ENCODE data around the gene GPC5. TPM values are rescaled to one million over a fixed set of nuclear protein-coding genes. Genes with fewer than 3 reads are reported as not detected.
A peak's percentile ranks its signal among the peaks of the same experiment; 100 is the strongest.

GPC5 gene
- total RNA-seq, 1 experiment from 2014 or later: 0.50 TPM

DNA sequence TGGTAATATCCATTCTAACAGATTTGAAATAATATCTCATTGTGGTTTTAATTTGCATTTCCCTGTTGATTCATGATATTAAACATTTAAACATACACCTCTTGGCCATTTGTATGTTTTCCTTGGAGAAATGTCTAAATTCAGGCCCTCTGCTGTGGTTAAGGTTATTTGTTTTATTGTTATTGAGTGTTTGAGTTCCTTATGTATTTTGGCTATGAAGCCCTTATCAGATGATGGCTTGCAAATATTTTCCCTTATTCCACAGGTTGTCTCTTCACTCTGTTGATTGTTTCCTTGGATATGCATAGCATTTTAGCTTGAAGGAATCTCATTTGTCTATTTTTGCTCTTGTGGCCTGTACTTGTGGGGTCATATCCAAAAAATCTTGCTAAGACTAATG, 303.6 kb downstream of the GPC5 start:
- no peak for DNase-seq (ENCODE audit: low read depth, low spot score)
- in situ Hi-C loops (cut with HindIII; ENCODE audit: low pct_unique_long_range_greater_than_20kb, low sequenced_read_pairs): no loop called here

DNA sequence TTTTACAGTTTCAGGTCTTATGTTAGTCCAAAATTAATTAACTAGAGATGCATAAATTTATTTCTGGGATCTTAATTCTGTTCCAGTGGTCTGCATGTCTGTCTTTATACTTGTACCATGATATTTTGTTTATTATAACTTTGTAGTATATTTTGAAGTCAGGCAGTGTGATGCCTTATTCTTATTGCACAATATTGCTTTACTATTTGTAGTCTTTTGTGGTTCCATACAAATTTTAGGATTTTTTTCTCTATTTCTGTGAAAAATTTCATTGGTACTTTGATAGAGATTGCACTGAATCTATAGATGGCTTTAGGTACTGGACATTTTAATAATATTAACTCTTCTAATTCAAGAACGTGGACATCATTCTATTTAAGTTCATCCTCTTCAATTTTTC, 304.0 kb downstream of the GPC5 start:
- no peak for DNase-seq (ENCODE audit: low read depth, low spot score)
- in situ Hi-C loops (cut with HindIII; ENCODE audit: low pct_unique_long_range_greater_than_20kb, low sequenced_read_pairs): no loop called here

- in situ Hi-C loops (cut with HindIII; ENCODE audit: low pct_unique_long_range_greater_than_20kb, low sequenced_read_pairs): no loop called here
- DNase-seq (ENCODE audit: low read depth, low spot score): no peak
Observed at GRCh38 chr13:91704398-91704797, 306.0 kb downstream of the GPC5 start.

DNA sequence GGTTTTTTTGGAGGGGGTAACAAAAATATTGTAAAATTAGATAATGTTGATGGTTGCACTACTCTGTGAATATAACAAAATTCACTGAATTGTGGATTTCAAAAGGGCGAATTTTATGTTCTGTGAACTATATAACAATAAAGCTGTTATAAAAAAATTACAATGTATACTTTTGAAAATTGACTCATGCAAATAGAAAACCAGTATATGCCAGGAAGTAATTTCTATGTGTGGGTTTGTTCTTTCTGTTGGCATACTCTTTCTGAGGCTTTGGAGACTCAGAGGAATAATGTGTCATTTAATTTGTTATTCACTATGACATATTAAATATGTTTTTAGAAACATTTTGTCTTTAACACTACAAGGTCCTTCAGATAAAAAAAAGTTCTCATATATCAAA, 310.1 kb downstream of the GPC5 start:
- DNase-seq (ENCODE audit: low read depth, low spot score): no peak
- in situ Hi-C loops (cut with HindIII; ENCODE audit: low pct_unique_long_range_greater_than_20kb, low sequenced_read_pairs): no loop called here

DNA sequence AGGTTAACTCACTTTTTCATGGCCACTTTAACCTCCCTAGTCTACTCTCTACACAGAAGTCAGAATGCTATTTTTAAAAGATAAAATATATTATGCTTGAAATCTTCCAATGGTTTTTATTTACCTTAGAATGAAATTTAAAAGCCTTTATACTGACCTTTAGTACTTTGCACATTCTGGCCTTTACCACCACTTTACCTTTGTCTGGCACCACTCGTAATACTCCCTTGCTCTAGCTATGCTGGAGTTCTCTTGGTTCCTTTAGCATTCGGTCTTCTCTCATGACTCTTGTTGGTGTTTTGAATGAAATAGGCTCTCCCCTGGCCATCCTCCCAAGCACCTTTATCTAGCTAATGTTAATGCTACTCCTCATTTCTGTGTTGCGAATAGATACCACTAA, 310.8 kb downstream of the GPC5 start:
- in situ Hi-C loops (cut with HindIII; ENCODE audit: low pct_unique_long_range_greater_than_20kb, low sequenced_read_pairs): no loop called here
- no peak for DNase-seq (ENCODE audit: low read depth, low spot score)

DNA sequence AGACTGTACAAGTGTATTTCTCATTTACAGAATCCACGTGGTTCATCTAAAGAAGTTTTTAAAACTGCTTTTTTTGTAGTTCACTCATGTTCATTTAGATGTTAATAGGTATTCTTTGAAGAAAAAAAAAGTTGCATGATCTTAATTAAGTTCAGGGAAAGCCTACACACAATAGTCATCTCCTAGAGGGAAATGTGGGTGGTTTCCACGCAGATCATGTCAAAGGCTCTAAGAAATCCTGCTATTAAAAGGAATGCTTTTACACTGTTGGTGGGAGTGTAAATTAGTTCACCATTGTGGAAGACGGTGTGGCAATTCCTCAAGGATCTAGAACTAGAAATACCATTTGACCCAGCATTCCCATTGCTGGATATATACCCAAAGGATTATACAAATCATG, 312.3 kb downstream of the GPC5 start:
- in situ Hi-C loops (cut with HindIII; ENCODE audit: low pct_unique_long_range_greater_than_20kb, low sequenced_read_pairs): no loop called here

GRCh38 chr13:91714855-91715254, 316.4 kb downstream of the GPC5 start:
- in situ Hi-C loops (cut with HindIII; ENCODE audit: low pct_unique_long_range_greater_than_20kb, low sequenced_read_pairs): no loop called here
- no peak for DNase-seq (ENCODE audit: low read depth, low spot score)

More for the DNA sequence above, 312.3 kb downstream of the GPC5 start:
- DNase-seq (ENCODE audit: low read depth, low spot score): no peak

GRCh38 chr13:91716436-91717065, 318.1 kb downstream of the GPC5 start:
- in situ Hi-C loops (cut with HindIII; ENCODE audit: low pct_unique_long_range_greater_than_20kb, low sequenced_read_pairs): no loop called here

GRCh38 chr13:91719033-91719432, 320.6 kb downstream of the GPC5 start:
- peak; percentile 28 for DNase-seq (ENCODE audit: low read depth, low spot score)
- in situ Hi-C loops (cut with HindIII; ENCODE audit: low pct_unique_long_range_greater_than_20kb, low sequenced_read_pairs): no loop called here

More at GRCh38 chr13:91716436-91717065, 318.1 kb downstream of the GPC5 start:
- no peak for DNase-seq (ENCODE audit: low read depth, low spot score)

DNA sequence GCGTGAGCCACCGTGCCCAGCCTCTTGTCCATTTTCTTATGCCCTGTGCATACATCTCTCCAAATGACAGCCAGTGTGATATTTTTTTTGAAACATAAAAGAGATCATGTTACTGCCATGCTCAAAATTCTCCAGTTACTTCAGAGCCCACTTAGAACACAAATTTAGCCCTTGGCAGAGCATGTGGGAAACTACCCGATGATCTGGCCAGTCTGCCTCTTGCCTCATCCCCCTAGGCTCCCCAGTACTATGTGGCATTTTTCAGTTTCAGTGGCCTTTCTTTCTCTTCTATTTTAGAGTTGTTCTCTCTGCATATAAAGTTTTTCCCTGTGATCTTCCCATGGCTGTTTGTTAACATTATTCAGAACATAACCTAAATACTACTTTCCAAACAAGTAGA, 323.0 kb downstream of the GPC5 start:
- DNase-seq (ENCODE audit: low read depth, low spot score): no peak
- in situ Hi-C loops (cut with HindIII; ENCODE audit: low pct_unique_long_range_greater_than_20kb, low sequenced_read_pairs): no loop called here

DNA sequence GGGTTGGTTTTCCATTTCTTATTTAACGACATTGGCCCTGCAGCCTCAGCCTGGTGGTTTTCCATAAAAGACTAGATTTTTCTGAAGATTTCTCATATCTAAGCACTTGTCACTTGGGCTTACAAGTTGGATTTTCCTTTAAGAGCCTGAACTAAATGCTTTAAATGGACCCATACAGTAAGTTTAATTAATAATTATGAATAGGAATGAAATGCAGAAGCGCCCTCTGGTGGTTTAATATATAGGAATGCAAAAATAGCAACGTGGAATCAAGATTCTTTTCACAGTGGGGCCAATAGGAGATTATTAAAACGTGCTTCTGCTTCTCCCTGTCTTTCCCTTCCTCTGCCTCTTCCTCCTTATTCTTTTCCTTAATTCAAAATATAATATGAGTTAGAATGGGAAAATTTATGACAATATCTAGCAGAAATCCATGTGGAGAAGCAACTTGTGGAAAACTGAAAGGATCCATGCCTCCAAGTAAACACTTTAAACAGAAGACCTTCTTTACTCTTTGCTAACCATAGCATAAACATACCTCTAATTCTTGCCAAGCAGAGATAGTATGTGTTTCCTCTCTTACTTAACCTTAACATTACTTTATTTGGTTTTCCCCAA, 324.0 kb downstream of the GPC5 start:
- in situ Hi-C loops (cut with HindIII; ENCODE audit: low pct_unique_long_range_greater_than_20kb, low sequenced_read_pairs): no loop called here
- peak; percentile 63 for DNase-seq (ENCODE audit: low read depth, low spot score)

DNA sequence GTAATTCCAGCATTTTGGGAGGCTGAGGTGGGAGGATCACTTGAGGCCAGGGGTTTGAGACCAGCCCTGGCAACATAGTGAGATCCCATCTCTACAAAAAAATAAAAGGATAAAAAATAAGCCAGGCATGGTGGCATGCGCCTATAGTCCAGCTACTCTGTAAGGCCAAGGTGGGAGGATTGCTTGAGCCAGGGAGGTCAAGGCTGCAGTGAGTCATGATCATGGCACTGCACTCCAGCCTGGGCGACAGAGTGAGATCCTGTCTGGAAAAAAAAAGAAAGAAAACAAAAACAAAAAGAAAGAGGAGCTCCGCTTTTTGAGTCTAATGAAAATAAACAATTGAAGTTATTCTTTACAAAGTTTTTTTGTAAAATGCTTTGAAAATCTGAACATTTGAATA, 326.2 kb downstream of the GPC5 start:
- in situ Hi-C loops (cut with HindIII; ENCODE audit: low pct_unique_long_range_greater_than_20kb, low sequenced_read_pairs): no loop called here
- no peak for DNase-seq (ENCODE audit: low read depth, low spot score)

DNA sequence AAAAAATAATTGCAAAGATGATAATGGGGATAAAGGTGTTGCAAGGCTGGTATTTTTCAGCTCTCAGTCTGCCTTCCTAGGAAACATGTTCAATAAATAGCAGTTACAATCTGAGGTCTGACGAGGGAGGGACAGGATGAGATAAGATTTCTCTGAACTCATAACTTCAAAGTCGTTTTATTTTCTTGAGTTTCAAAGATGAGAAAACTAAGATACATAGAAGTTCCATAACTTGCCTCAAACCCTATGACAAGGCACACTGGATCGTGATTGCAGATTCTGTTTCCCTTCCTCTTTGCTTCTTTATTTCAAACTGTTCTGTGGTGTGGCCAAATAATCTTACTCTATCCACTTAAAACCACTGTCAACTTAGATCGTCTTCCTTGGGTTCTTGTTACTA, 327.2 kb downstream of the GPC5 start:
- in situ Hi-C loops (cut with HindIII; ENCODE audit: low pct_unique_long_range_greater_than_20kb, low sequenced_read_pairs): no loop called here
- DNase-seq (ENCODE audit: low read depth, low spot score): no peak

- in situ Hi-C loops (cut with HindIII; ENCODE audit: low pct_unique_long_range_greater_than_20kb, low sequenced_read_pairs): no loop called here
- no peak for DNase-seq (ENCODE audit: low read depth, low spot score)
Observed at GRCh38 chr13:91726671-91727070, 328.2 kb downstream of the GPC5 start.

DNA sequence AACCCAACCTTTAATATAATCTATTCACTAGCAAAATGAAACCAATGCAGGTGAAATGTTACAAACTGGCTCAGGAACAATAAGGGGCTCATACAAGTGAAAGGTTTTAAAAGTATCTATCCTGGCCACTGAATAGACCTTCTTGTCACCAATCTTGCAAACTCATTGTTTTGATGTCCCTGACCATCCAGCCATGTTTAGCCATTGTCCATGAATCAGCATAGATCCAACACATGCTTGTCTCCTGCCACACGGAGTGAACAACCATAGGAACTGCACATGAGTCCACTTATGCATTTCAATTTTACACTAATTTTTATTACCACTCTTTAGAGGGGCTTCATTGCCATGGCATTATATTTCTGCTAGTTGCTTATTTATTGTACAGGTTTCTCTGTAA, 331.4 kb downstream of the GPC5 start:
- in situ Hi-C loops (cut with HindIII; ENCODE audit: low pct_unique_long_range_greater_than_20kb, low sequenced_read_pairs): no loop called here
- DNase-seq (ENCODE audit: low read depth, low spot score): no peak

DNA sequence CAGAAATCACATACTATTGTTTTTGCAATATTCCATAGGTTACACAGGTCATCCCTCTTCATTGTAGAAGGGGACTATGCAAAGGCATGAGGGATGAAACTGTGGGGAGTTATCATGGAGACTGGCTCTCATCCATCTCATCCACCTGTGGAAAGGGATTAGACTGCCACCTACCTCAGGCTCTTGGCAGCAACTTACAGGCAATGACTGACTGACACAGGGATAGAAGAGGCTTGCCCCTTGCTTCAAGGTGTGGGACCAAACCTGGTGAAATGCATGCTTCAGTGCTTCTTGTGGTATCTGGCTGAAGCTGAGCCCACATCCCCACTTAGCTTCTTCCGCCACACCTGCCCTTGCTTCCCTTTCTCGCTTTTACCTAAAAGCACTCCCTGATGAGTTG, 341.3 kb downstream of the GPC5 start:
- DNase-seq (ENCODE audit: low read depth, low spot score): no peak
- in situ Hi-C loops (cut with HindIII; ENCODE audit: low pct_unique_long_range_greater_than_20kb, low sequenced_read_pairs): no loop called here

- no peak for DNase-seq (ENCODE audit: low read depth, low spot score)
- in situ Hi-C loops (cut with HindIII; ENCODE audit: low pct_unique_long_range_greater_than_20kb, low sequenced_read_pairs): no loop called here
Observed at GRCh38 chr13:91740756-91741155, 342.3 kb downstream of the GPC5 start.

DNA sequence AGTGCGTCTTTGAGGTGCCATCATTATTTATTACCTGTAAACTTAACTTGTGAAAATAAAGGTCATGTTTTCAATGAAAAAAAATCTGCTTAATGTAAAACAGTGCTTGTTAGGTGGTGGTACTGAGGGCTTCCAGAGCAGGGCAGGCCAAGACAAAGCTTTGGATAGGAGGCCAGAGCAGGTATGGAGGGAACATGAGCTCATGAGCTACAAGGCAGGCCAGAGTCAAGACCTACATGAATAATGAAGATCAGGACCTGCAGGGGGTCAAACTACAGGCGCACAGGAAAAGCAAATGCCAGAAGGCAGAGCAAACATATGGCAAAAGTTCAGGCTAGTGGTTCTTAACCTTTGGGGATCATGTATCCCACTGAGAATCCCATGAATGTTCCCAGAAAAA, 343.5 kb downstream of the GPC5 start:
- no peak for DNase-seq (ENCODE audit: low read depth, low spot score)
- in situ Hi-C loops (cut with HindIII; ENCODE audit: low pct_unique_long_range_greater_than_20kb, low sequenced_read_pairs): no loop called here

DNA sequence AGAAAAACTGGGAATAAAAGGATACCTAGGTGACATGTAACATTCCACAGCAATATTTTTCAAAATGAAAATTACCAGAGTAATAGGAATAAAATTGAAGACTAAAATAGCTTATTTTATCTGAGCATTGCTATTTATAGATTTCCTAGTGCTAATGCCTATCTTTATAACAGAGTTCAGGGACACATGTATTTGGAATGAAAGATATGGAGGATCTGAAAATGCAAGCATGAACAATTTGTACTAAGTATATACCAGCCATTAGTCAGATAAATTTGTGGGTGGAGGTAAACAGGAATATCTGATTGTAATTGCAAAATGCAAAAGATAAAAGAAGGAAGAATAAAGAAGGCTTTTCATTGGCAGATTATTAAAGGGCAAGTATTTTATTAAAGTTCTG, 345.9 kb downstream of the GPC5 start:
- DNase-seq (ENCODE audit: low read depth, low spot score): no peak
- in situ Hi-C loops (cut with HindIII; ENCODE audit: low pct_unique_long_range_greater_than_20kb, low sequenced_read_pairs): no loop called here

DNA sequence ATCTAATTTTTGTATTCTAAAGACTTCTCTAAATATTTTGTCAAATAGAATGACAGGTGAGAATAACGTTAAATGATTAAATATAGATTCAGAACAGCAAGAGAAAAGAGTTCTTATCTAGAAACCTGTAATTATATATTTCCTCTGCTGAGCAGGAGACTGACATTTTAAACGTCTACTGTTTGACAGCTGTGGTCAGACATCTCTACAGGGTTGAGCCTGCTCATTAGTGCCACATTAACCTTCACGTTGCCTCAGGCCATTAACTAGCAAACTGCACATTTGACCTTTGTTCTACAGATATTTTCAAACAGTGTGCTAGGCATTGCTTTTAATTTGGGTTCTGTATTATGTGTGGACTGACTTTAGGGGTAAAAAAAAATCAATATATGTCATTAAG, 347.5 kb downstream of the GPC5 start:
- in situ Hi-C loops (cut with HindIII; ENCODE audit: low pct_unique_long_range_greater_than_20kb, low sequenced_read_pairs): no loop called here
- DNase-seq (ENCODE audit: low read depth, low spot score): no peak

Measured in SK-MEL-5 (cell line).